ENCODE results near the gene ADSS2.

ADSS2 gene

GRCh38 chr1:244362476-244362875 lies 89.2 kb downstream of the ADSS2 start:
- no peak for FAIRE-seq

- FAIRE-seq, result no peak
Observed at GRCh38 chr1:244361764-244362473, 89.8 kb downstream of the ADSS2 start.

All from G401.6 (cell line).